ENCODE data around the gene ZNF630. TPM values are rescaled to one million over a fixed set of nuclear protein-coding genes. Genes with fewer than 3 reads are reported as not detected.
"Not testable (repeated sequence)": the region's sequence is repeated elsewhere in the genome, so short reads cannot be mapped to it uniquely, and the experiment has no call there.

Gene ZNF630
- total and polyA plus RNA-seq, 9 of the 15 experiments (the other 6 are each of a cell fraction or from before 2014, with no cell fraction given) = 0.06 to 1.1 (median 0.34) TPM

DNA sequence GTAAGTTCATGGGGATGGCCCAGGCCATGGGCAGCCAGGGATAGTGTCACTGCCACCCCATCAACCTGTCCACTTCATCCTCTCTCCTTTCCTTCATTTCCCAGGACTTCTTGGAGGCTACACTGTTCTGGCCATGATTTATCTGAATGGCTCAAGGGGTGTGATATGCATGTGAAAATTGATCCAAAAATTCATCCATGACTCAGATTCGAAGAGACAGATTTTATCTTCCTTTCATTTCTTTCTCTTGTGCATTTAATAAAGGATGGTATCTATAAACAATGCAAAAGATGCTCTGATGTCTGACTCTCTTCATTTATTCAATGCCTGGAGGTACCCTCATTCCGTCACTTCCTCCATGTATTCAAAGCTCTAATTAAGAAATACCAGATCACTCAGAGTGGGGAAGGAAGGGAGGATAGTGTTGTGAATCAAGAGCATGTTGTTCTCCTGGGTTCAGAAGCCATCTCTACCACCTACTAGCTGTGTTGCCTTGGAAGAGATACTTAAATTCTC, 61.9 kb downstream of the ZNF630 start:
- H3K4me3 ChIP-seq; H3K79me2 ChIP-seq (ENCODE audit: control insufficient read depth, insufficient read depth, low read length); H3K4me1 ChIP-seq (replicated peaks in 1 of 2; ENCODE audit: control insufficient read depth in 2 of 2, insufficient read depth in 2 of 2, low read length in 2 of 2); H3K9me1 ChIP-seq (ENCODE audit: control insufficient read depth, insufficient read depth, low read length); H3K4me2 ChIP-seq (ENCODE audit: insufficient read depth, low read length); H3K27me3 ChIP-seq (ENCODE audit: control insufficient read depth in 2 of 2, insufficient read depth in 2 of 2, low read length in 2 of 2); POLR2A ChIA-PET; H3K36me3 ChIP-seq (ENCODE audit: control insufficient read depth, insufficient read depth, low read length); FAIRE-seq; H4K20me1 ChIP-seq (replicated peaks; ENCODE audit: control insufficient read depth, insufficient read depth, low read length); BruUV-seq (replicated peaks); H2AFZ ChIP-seq (ENCODE audit: low read depth, low read length); H3K9ac ChIP-seq (ENCODE audit: insufficient read depth in 1 of 2, low read depth in 2 of 2, low read length in 2 of 2); CTCF ChIA-PET (ENCODE audit: low intra/inter-chr PET ratio); in situ Hi-C loops (cut with MboI); intact Hi-C loops (cut with micrococcal nuclease); ATAC-seq; H3K9me3 ChIP-seq (replicated peaks; ENCODE audit: control insufficient read depth, insufficient read depth, low read depth, low read length); H3K27ac ChIP-seq (ENCODE audit: extremely low read depth, low read depth, low read length); DNase-seq (ENCODE audit: extremely low read depth in 1 of 4, low spot score in 3 of 4): not testable (repeated sequence)
- WGBS (ENCODE audit: insufficient coverage, low coverage, missing lambda C conversion rate) = no CpG with 5 or more reads among the region's 2 CpGs

Other genes starting within 250 kb of the ZNF630 start
- 3.3 and 3.5 TPM in 2 replicates for gene ZNF81, start 234.7 kb downstream of the ZNF630 start, total RNA-seq (2014; rRNA removed)
- gene ZNF81, start 234.7 kb downstream of the ZNF630 start, total RNA-seq (2014; rRNA removed; fragmentation: Illumina TruSeq; extraction: Trizol) = 4.9 and 8.3 TPM in 2 replicates
- 4.6 and 4.9 TPM in 2 replicates for gene ZNF81, start 234.7 kb downstream of the ZNF630 start, total RNA-seq (2015; rRNA removed; fragmentation: Illumina TruSeq; extraction: Trizol)
- gene ZNF81, start 234.7 kb downstream of the ZNF630 start, total RNA-seq (2021) = 6.8 and 7.4 TPM in 2 replicates
- 5.9 and 6.5 TPM in 2 replicates for gene ZNF81, start 234.7 kb downstream of the ZNF630 start, polyA plus RNA-seq (2011; rRNA removed)
- gene ZNF81, start 234.7 kb downstream of the ZNF630 start, polyA plus RNA-seq (2014; fragmentation: Illumina TruSeq; extraction: Trizol) = 2.9 and 3.8 TPM in 2 replicates
- gene ZNF81, start 234.7 kb downstream of the ZNF630 start, polyA plus RNA-seq (2014; fragmentation: Nextera tagmentation; extraction: Ambion mirVana) = 1 to 10 TPM; 9.1 to 9.6 TPM
- 1.8 and 2.4 TPM in 2 replicates for gene ZNF81, start 234.7 kb downstream of the ZNF630 start, polyA plus RNA-seq (2014; rRNA removed)
- gene ZNF182, start 67.7 kb downstream of the ZNF630 start, total RNA-seq (2014; rRNA removed) = 1.7 and 1.9 TPM in 2 replicates
- gene ZNF182, start 67.7 kb downstream of the ZNF630 start, total RNA-seq (2014; rRNA removed; fragmentation: Illumina TruSeq; extraction: Trizol) = 4.7 and 4.8 TPM in 2 replicates
- 4.0 and 5.0 TPM in 2 replicates for gene ZNF182, start 67.7 kb downstream of the ZNF630 start, total RNA-seq (2015; rRNA removed; fragmentation: Illumina TruSeq; extraction: Trizol)
- gene ZNF182, start 67.7 kb downstream of the ZNF630 start, total RNA-seq (2021) = 2.8 and 3.5 TPM in 2 replicates
- 4.6 and 5.1 TPM in 2 replicates for gene ZNF182, start 67.7 kb downstream of the ZNF630 start, polyA plus RNA-seq (2011; rRNA removed)
- 4.0 and 4.3 TPM in 2 replicates for gene ZNF182, start 67.7 kb downstream of the ZNF630 start, polyA plus RNA-seq (2014; fragmentation: Illumina TruSeq; extraction: Trizol)
- gene ZNF182, start 67.7 kb downstream of the ZNF630 start, polyA plus RNA-seq (2014; fragmentation: Nextera tagmentation; extraction: Ambion mirVana) = 1 to 10 TPM in 1 of 2 experiments, under 1 TPM in 1; 0.59 to 1.4 TPM
- 2.8 and 3.9 TPM in 2 replicates for gene ZNF182, start 67.7 kb downstream of the ZNF630 start, polyA plus RNA-seq (2014; rRNA removed)
- not detected in 2 replicates for gene SPACA5, start 64.7 kb downstream of the ZNF630 start, total RNA-seq (2014; rRNA removed)
- not detected in 2 replicates for gene SPACA5, start 64.7 kb downstream of the ZNF630 start, total RNA-seq (2014; rRNA removed; fragmentation: Illumina TruSeq; extraction: Trizol)
- not detected in 2 replicates for gene SPACA5, start 64.7 kb downstream of the ZNF630 start, total RNA-seq (2015; rRNA removed; fragmentation: Illumina TruSeq; extraction: Trizol)
- not detected in 2 replicates for gene SPACA5, start 64.7 kb downstream of the ZNF630 start, total RNA-seq (2021)
- gene SPACA5, start 64.7 kb downstream of the ZNF630 start, polyA plus RNA-seq (2011; rRNA removed) = not detected in 2 replicates
- gene SPACA5, start 64.7 kb downstream of the ZNF630 start, polyA plus RNA-seq (2014; fragmentation: Illumina TruSeq; extraction: Trizol) = not detected in 2 replicates
- gene SPACA5, start 64.7 kb downstream of the ZNF630 start, polyA plus RNA-seq (2014; fragmentation: Nextera tagmentation; extraction: Ambion mirVana) = not detected
- not detected in 2 replicates for gene SPACA5, start 64.7 kb downstream of the ZNF630 start, polyA plus RNA-seq (2014; rRNA removed)
- not detected in 2 replicates for gene SPACA5B, start 59.0 kb upstream of the ZNF630 start, total RNA-seq (2014; rRNA removed)
- gene SPACA5B, start 59.0 kb upstream of the ZNF630 start, total RNA-seq (2014; rRNA removed; fragmentation: Illumina TruSeq; extraction: Trizol) = not detected in 2 replicates
- gene SPACA5B, start 59.0 kb upstream of the ZNF630 start, total RNA-seq (2015; rRNA removed; fragmentation: Illumina TruSeq; extraction: Trizol) = not detected in 2 replicates
- gene SPACA5B, start 59.0 kb upstream of the ZNF630 start, total RNA-seq (2021) = not detected in 2 replicates
- gene SPACA5B, start 59.0 kb upstream of the ZNF630 start, polyA plus RNA-seq (2011; rRNA removed) = not detected in 2 replicates
- gene SPACA5B, start 59.0 kb upstream of the ZNF630 start, polyA plus RNA-seq (2014; fragmentation: Illumina TruSeq; extraction: Trizol) = not detected in 2 replicates
- gene SPACA5B, start 59.0 kb upstream of the ZNF630 start, polyA plus RNA-seq (2014; fragmentation: Nextera tagmentation; extraction: Ambion mirVana) = not detected
- gene SPACA5B, start 59.0 kb upstream of the ZNF630 start, polyA plus RNA-seq (2014; rRNA removed) = not detected in 2 replicates
- gene SSX5, start 125.2 kb upstream of the ZNF630 start, total RNA-seq (2014; rRNA removed) = 0.36 TPM in 1 of 2 replicates, not detected in the other
- gene SSX5, start 125.2 kb upstream of the ZNF630 start, total RNA-seq (2014; rRNA removed; fragmentation: Illumina TruSeq; extraction: Trizol) = 0.22 TPM in 1 of 2 replicates, not detected in the other
- 0.11 and 0.14 TPM in 2 replicates for gene SSX5, start 125.2 kb upstream of the ZNF630 start, total RNA-seq (2015; rRNA removed; fragmentation: Illumina TruSeq; extraction: Trizol)
- not detected in 2 replicates for gene SSX5, start 125.2 kb upstream of the ZNF630 start, total RNA-seq (2021)
- gene SSX5, start 125.2 kb upstream of the ZNF630 start, polyA plus RNA-seq (2011; rRNA removed) = not detected in 2 replicates
- gene SSX5, start 125.2 kb upstream of the ZNF630 start, polyA plus RNA-seq (2014; fragmentation: Illumina TruSeq; extraction: Trizol) = 0.13 and 0.15 TPM in 2 replicates
- under 1 TPM; 0.25 to 0.31 TPM for gene SSX5, start 125.2 kb upstream of the ZNF630 start, polyA plus RNA-seq (2014; fragmentation: Nextera tagmentation; extraction: Ambion mirVana)
- 2.2 TPM in 1 of 2 replicates, not detected in the other for gene SSX5, start 125.2 kb upstream of the ZNF630 start, polyA plus RNA-seq (2014; rRNA removed)
- gene SSX1, start 183.8 kb upstream of the ZNF630 start, total RNA-seq (2014; rRNA removed) = 111 and 115 TPM in 2 replicates
- gene SSX1, start 183.8 kb upstream of the ZNF630 start, total RNA-seq (2014; rRNA removed; fragmentation: Illumina TruSeq; extraction: Trizol) = 162 and 164 TPM in 2 replicates
- gene SSX1, start 183.8 kb upstream of the ZNF630 start, total RNA-seq (2015; rRNA removed; fragmentation: Illumina TruSeq; extraction: Trizol) = 135 and 138 TPM in 2 replicates
- 128 and 137 TPM in 2 replicates for gene SSX1, start 183.8 kb upstream of the ZNF630 start, total RNA-seq (2021)
- gene SSX1, start 183.8 kb upstream of the ZNF630 start, polyA plus RNA-seq (2011; rRNA removed) = 1.9 and 15.2 TPM in 2 replicates
- gene SSX1, start 183.8 kb upstream of the ZNF630 start, polyA plus RNA-seq (2014; fragmentation: Illumina TruSeq; extraction: Trizol) = 179 and 221 TPM in 2 replicates
- 10 to 100 TPM; 76.4 to 78.7 TPM for gene SSX1, start 183.8 kb upstream of the ZNF630 start, polyA plus RNA-seq (2014; fragmentation: Nextera tagmentation; extraction: Ambion mirVana)
- gene SSX1, start 183.8 kb upstream of the ZNF630 start, polyA plus RNA-seq (2014; rRNA removed) = 84.8 and 105 TPM in 2 replicates

Data from K562 (cell line).